ENCODE results near the gene NCEH1.
A peak's percentile ranks its signal among the peaks of the same experiment; 100 is the strongest.
"Not testable (repeated sequence)": the region's sequence is repeated elsewhere in the genome, so short reads cannot be mapped to it uniquely, and the experiment has no call there.

Gene NCEH1

GRCh38 chr3:172676196-172676922, 34.5 kb downstream of the NCEH1 start:
- DNase-seq (ENCODE audit: low read depth in 2 of 2): no peak

DNA sequence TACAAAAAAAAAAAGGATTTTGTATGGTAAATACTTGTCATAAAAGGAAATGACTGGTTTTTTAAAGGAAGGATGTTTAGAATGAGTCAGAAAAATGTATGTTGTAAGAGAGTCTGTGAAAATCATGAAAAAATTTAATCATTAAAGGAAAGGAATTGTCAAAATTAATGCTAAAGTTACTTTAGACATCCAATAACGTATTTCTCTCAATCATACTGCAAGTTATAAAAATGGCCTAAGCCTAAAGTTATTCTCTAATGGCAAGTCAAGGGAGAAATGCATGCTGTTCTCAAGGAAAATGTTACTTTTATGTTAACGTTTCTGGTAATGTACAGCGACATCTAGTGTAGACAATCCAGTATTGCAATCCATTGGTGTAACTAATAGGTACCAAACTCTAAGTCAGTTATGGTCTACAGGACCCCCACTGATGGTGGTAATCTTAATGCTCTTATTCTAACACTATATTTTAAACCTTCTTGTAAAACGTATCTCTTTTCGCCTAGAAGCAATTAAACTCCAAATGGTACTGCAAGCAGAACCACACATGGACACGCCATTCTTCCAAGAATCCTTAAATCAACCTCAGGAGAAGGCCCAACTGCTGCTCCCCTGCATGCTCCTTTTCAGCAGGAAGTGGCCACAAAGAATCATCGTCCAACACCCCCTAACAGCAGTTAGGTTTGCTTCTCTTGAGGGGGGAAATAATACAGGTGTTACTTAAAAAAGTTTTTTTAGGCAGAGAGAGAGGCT, 35.2 kb downstream of the NCEH1 start:
- DNase-seq (ENCODE audit: low read depth in 2 of 2): no peak

- peak; percentile 51 for DNase-seq (ENCODE audit: low read depth in 2 of 2)
Observed at GRCh38 chr3:172673210-172673679, 37.6 kb downstream of the NCEH1 start.

- no peak for DNase-seq (ENCODE audit: low read depth in 2 of 2)
Observed at GRCh38 chr3:172669021-172669420, 41.8 kb downstream of the NCEH1 start.

- DNase-seq (ENCODE audit: low read depth in 2 of 2): peak; percentile 29 to 53
Observed at GRCh38 chr3:172666873-172667694, 43.8 kb downstream of the NCEH1 start.

DNA sequence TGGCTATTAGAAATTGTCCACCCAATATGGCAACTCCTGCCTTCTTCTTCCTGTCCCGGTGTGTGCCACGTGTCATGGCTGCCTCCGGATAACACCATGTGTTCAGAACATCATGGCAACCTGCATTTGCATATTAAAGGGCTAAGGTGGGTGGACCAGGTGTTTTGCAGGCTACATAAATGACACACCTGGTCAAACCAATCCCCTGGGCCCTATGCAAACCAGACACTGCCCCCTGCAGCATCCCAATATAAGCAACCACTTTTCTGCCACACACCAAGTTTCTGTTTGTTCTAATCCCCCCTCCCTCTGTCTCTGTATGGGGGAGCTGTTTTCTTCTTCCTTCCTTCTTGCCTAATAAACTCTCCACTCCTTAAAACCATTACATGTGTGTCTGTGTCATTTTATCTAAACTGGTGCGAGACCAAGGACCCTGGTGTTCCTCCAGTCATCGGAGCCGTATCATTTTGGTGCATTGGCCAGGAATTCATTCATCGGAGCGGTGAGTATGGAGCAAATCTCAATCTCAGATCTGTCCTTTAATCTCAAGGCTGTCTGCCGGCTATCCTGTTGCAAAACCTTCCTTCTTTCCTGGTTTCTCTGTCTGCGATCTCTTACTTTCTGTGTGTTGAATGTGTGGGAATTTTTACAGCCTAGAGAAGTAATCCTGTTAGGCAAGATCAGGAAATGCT, 44.5 kb downstream of the NCEH1 start:
- DNase-seq (ENCODE audit: low read depth in 2 of 2): no peak

GRCh38 chr3:172665510-172665909, 45.4 kb downstream of the NCEH1 start:
- DNase-seq (ENCODE audit: low read depth in 2 of 2): not testable (repeated sequence)

GRCh38 chr3:172660421-172660820, 50.4 kb downstream of the NCEH1 start:
- not testable (repeated sequence) for DNase-seq (ENCODE audit: low read depth in 2 of 2)

- no peak for DNase-seq (ENCODE audit: low read depth in 2 of 2)
Observed at GRCh38 chr3:172659246-172660002, 51.4 kb downstream of the NCEH1 start.

GRCh38 chr3:172658344-172659245, 52.3 kb downstream of the NCEH1 start:
- DNase-seq (ENCODE audit: low read depth in 2 of 2): no peak

DNA sequence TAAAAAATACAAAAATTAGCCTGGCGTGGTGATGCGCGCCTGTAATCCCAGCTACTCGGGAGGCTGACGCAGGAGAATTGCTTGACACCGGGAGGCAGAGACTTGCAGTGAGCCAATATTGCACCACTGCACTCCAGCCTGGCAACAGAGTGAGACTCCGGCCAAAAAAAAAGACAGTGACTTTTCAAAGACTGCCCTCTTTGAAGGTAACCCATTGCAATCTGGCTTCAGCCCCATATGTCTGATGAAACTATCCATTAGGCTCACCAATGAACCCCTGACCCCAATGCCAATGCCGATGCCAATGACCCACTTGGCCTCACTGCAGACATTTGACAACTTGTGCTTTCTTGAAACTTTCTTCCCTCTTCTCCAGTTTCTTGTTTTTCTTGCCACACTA, 54.3 kb downstream of the NCEH1 start:
- no peak for DNase-seq (ENCODE audit: low read depth in 2 of 2)

GRCh38 chr3:172655388-172655787, 55.5 kb downstream of the NCEH1 start:
- DNase-seq (ENCODE audit: low read depth in 2 of 2): no peak

DNA sequence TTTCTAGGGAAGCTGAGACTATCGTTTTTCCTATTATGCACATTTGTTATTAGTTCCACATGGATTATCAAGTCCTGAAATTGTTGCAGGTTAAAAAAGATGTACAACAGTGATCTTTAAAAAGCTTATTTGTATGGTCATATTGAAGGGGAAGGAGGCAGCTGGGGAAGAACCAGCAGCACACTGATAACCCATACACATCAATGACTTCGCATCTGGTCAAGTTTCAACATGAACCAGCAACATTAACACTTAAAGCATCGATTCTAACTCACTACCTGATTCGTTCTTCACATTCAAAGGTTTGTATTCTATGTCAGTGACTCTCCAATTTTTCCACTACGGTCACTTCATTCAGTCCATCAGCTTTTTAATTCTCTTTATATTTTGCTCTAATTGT, 56.4 kb downstream of the NCEH1 start:
- no peak for DNase-seq (ENCODE audit: low read depth in 2 of 2)

DNA sequence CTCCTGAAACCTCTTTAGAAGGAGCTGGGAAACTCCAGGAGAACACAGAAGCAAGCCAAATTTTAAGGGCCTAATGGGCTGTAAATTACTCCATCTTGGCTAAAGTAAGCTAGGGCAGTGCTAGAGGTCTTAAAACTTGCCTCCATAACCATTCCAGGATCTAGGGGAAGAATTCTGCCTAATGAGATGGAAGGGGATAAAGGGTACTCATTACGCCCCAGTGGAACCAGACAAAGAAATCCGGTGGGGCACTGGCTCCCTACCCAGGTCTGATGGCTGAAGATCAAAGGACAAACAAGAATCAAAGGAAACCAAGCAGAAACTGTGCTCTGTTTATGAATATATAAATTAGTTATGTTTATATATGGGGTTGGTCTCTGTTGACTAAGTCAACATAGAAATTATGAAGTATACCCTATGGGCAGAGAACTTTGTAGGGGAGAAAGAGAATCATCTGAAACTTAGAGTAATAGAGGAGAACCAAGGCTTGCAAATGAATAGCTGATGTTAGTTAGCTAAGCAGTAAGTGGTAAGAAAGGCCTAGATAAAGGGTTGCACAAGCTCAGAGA, 57.8 kb downstream of the NCEH1 start:
- no peak for DNase-seq (ENCODE audit: low read depth in 2 of 2)

- DNase-seq (ENCODE audit: low read depth in 2 of 2): no peak
Observed at GRCh38 chr3:172651936-172652625, 58.8 kb downstream of the NCEH1 start.

DNA sequence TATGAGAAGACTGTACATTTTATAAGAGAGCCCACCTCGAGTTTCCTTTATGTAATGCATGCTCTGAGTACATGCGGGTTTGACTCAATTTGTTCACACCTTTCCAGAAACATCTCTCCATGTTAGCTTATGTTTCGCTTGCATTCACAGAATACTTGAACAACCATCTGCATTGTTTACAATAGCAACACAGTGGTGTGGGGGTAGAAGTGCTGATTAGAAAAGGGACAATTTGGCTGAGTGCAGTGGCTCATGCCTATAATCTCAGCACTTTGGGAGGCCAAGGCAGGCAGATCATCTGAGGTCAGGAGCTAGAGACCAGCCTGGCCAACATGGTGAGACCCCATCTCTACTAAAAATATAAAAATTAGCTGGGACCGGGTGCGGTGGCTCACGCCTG, 60.9 kb downstream of the NCEH1 start:
- DNase-seq (ENCODE audit: low read depth in 2 of 2): no peak

DNA sequence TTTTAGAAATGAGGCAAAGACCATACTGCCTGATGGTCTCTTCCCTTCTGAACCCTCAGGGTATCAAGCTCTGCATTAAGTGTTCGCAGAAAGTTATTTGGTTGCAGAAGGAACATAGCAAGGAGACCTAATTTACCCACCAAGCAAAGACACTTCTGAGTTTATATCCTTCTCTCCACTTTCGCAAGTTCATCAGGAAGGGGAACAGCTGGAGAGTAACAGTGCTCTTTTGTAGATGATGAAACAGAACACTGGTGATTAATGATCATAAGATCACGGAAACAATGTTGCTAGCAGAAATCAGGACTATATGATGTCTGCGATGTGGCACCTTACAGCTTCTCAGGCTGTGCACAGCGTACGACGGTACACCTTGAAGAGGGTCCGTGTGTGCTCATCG, 62.1 kb downstream of the NCEH1 start:
- DNase-seq (ENCODE audit: low read depth in 2 of 2): no peak

DNA sequence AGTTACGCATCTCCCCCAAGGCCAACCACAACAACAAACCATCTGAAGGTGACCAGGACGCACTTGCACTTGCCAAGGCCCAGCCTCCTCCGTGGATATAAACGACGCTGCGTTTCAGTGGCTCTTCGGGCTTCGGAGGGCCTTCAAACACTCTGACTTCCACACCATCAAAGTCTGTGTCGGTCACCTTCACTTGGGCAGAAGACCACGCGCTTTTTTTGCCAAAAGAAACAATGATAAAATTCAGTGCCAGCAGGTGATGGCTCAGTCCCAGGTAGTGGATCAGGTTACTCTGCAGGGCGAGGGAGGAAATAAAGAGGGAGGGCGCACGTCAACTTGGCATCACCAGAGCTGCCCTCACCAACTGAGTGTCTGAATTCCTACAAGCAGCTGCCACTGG, 63.0 kb downstream of the NCEH1 start:
- DNase-seq (ENCODE audit: low read depth in 2 of 2): no peak

- no peak for DNase-seq (ENCODE audit: low read depth in 2 of 2)
Observed at GRCh38 chr3:172647080-172647479, 63.8 kb downstream of the NCEH1 start.
